IMR-90 (cell line): Measurements from ENCODE around the gene ATP5ME.
"Not testable (repeated sequence)": the region's sequence is repeated elsewhere in the genome, so short reads cannot be mapped to it uniquely, and the experiment has no call there.

ENCODE experiments used
- BHLHE40 ChIP-seq: fragments of 150-350 bp; IDR thresholded peaks from 2 replicates; pipeline ENCODE4 v1.6.1; 2016; ENCODE audit warnings: mild to moderate bottlenecking, low read depth, low read length
- CTCF ChIP-seq: conservative IDR thresholded peaks from 2 replicates; pipeline ENCODE4 v1.5.1; 2012; ENCODE audit warnings: mild to moderate bottlenecking, low read depth, low read length, improper control_type of control experiment
- MAZ ChIP-seq: IDR thresholded peaks from 2 replicates; pipeline ENCODE4 v1.6.1; 2012; ENCODE audit warnings: low read depth, mild to moderate bottlenecking, low read length, improper control_type of control experiment, moderate library complexity, borderline replicate concordance
- RCOR1 ChIP-seq: IDR thresholded peaks from 2 replicates; pipeline ENCODE4 v1.6.1; 2012; ENCODE audit warnings: mild to moderate bottlenecking, low read length, improper control_type of control experiment; ENCODE audit not compliant: insufficient replicate concordance

DNA sequence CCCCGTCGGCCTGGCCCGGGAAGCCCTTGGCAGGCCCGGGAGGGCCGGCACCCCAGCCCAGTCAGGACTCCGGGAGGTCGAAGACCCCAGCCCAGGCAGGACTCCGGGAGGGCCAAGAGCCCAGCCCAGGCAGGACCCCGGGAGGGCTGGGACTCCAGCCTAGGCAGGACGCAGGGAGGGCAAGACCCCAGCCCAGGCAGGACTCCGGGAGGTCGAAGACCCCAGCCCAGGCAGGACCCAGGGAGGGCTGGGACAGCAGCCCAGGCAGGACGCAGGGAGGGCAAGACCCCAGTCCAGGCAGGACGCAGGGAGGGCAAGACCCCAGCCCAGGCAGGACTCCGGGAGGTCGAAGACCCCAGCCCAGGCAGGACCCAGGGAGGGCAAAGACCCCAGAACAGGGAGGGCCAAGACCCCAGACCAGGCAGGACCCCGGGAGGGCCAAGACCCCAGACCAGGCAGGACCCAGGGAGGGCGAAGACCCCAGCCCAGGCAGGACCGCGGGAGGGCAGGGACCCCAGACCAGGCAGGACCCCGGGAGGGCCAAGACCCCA is 32.1 kb upstream of the ATP5ME start:
- not testable (repeated sequence) for TF ChIP-seq CTCF, RCOR1, MAZ, BHLHE40
